A549 (cell line): ENCODE measurements around the gene USP25. TPM values are rescaled to one million over a fixed set of nuclear protein-coding genes. Genes with fewer than 3 reads are reported as not detected.

Experiments
- ATAC-seq, 2 experiments: fragments of 200-7000 bp in 1 of 2; fragments of >200 bp in 1 of 2; cut with Nextera tagmentation in 1 of 2; cut with Tn5 transposase in 1 of 2; 3 replicates each; pipeline versions ENCODE4 v1.8.0 to v1.9.1; 2018 to 2020; ENCODE audit warnings: mild to moderate bottlenecking in 1 of 2, moderate library complexity in 1 of 2
- CTCF ChIA-PET: fragments of 300-600 bp; sonication (Branson Sonifier 250); formaldehyde crosslinking; extraction: SDS; loops from one replicate; lab custom pipeline; 2021; ENCODE audit warnings: antibody characterized with exemption, inconsistent platforms; lab: Yijun Ruan, JAX
- POLR2A ChIA-PET: fragments of 350-600 bp; formaldehyde crosslinking; extraction: SDS; loops from one replicate; lab custom pipeline; 2021; ENCODE audit warnings: antibody characterized with exemption, inconsistent platforms; lab: Yijun Ruan, JAX
- DNase-seq, 2 experiments: peaks; one replicate each; pipeline versions ENCODE4 v3.0.0 to v3.0.0-alpha.2; 2011 to 2016; ENCODE audit warnings: low read depth in 1 of 2, low spot score in 1 of 2
- FAIRE-seq: peaks from 2 replicates; lab custom pipeline; 2011; peaks lifted over from hg19 to GRCh38; lab: Jason Lieb, UNC
- H3K27ac ChIP-seq, 2 experiments: fragments of >200 bp; sonication (Bioruptor Twin); formaldehyde crosslinking; 3 replicates each; pipeline ENCODE4 v1.5.1; 2016 to 2017
- H3K4me1 ChIP-seq: fragments of >200 bp; sonication (Bioruptor Twin); formaldehyde crosslinking; 3 replicates; pipeline ENCODE4 v1.6.1; 2016
- H3K4me2 ChIP-seq: fragments of >200 bp; sonication (Bioruptor Twin); formaldehyde crosslinking; 3 replicates; pipeline ENCODE4 v1.6.1; 2016
- H3K4me3 ChIP-seq: fragments of >200 bp; sonication (Bioruptor Twin); formaldehyde crosslinking; 3 replicates; pipeline ENCODE4 v1.5.1; 2016
- H3K9me3 ChIP-seq: fragments of >200 bp; sonication (Bioruptor Twin); formaldehyde crosslinking; 3 replicates; pipeline ENCODE4 v1.6.1; 2016
- BHLHE40 ChIP-seq: IDR thresholded peaks from 2 replicates; pipeline ENCODE4 v1.6.1; 2012; ENCODE audit warnings: low read depth, low read length, inconsistent platforms
- CBX2 ChIP-seq: fragments of 200-600 bp; sonication (generic); IDR thresholded peaks from 2 replicates; pipeline ENCODE4 v1.6.1; 2016; ENCODE audit warnings: low read depth, mild to moderate bottlenecking, borderline replicate concordance
- CBX8 ChIP-seq: fragments of 200-600 bp; sonication (generic); IDR thresholded peaks from 2 replicates; pipeline ENCODE4 v1.6.1; 2016
- EHMT2 ChIP-seq: fragments of 200-600 bp; sonication (generic); IDR thresholded peaks from 2 replicates; pipeline ENCODE4 v1.6.1; 2016; ENCODE audit warnings: antibody characterized with exemption, low read depth, mild to moderate bottlenecking, moderate library complexity
- FOXS1 ChIP-seq: fragments of 250-450 bp; sonication (Bioruptor Pico); IDR thresholded peaks from 2 replicates; pipeline ENCODE4 v1.5.0; 2020; ENCODE audit warnings: mild to moderate bottlenecking, moderate library complexity
- JUN ChIP-seq, 2 experiments: fragments of >200 bp; sonication (Bioruptor Twin); formaldehyde crosslinking; IDR thresholded peaks; 2 replicates in 1 of 2; 3 replicates in 1 of 2; pipeline ENCODE4 v1.6.1; 2016 to 2017
- NPAS2 ChIP-seq: fragments of 250-450 bp; sonication (Bioruptor Pico); IDR thresholded peaks from 2 replicates; pipeline ENCODE4 v1.8.0; 2022; ENCODE audit warnings: mild to moderate bottlenecking, moderate library complexity, borderline replicate concordance
- NR3C1 ChIP-seq: fragments of >200 bp; sonication (Bioruptor Twin); formaldehyde crosslinking; IDR thresholded peaks from 3 replicates; pipeline ENCODE4 v1.6.1; 2017
- POLR2AphosphoS2 ChIP-seq: conservative IDR thresholded peaks from 2 replicates; pipeline ENCODE4 v1.6.1; 2012; ENCODE audit warnings: low read length, improper control_type of control experiment, inconsistent platforms
- SREBF2 ChIP-seq: fragments of 450-650 bp; IDR thresholded peaks from 2 replicates; pipeline ENCODE4 v1.6.1; 2014; ENCODE audit warnings: mild to moderate bottlenecking, moderate library complexity
- ZNF302 ChIP-seq: fragments of 250-450 bp; sonication (Bioruptor Pico); IDR thresholded peaks from 2 replicates; pipeline ENCODE4 v1.9.0; 2021; ENCODE audit warnings: inconsistent platforms, mild to moderate bottlenecking, moderate library complexity
- ZSCAN20 ChIP-seq: fragments of 250-450 bp; sonication (Bioruptor Pico); IDR thresholded peaks from 2 replicates; pipeline ENCODE4 v1.8.0; 2022; ENCODE audit warnings: mild to moderate bottlenecking, moderate library complexity
- WGBS: methylation state at CpG from one replicate; pipeline ENCODE4 v1.1.6; 2017; ENCODE audit errors: missing lambda C conversion rate; 5-methylcytosine and 5-hydroxymethylcytosine counted together
- polyA plus RNA-seq, 4 experiments: library from polyadenylated mRNA; depleted of rRNA in 3 of 4; stranded (reverse); fragments of >200 nt; fragmentation: RNase III in 1 of 4; extraction: RNeasy Plus Mini Kit Qiagen cat#74134 plus additional on column Dnase treatment in 1 of 4; gene quantifications; 2 replicates in 3 of 4; 3 replicates in 1 of 4; pipeline ENCODE4 v1.2.3, GENCODE V29; 2011 to 2017
- TF ChIP-seq, protein P1 (sequence below): IDR thresholded peaks from 2 replicates; pipeline ENCODE4 v1.6.1; 2012; ENCODE audit warnings: low read depth, borderline replicate concordance
- TF ChIP-seq, protein P2 (sequence below): fragments of 200-600 bp; sonication (generic); IDR thresholded peaks from 2 replicates; pipeline ENCODE4 v1.6.1; 2016; ENCODE audit warnings: antibody characterized with exemption, mild to moderate bottlenecking, moderate library complexity
- TF ChIP-seq, protein P3 (sequence below): fragments of 250-450 bp; sonication (Bioruptor Pico); IDR thresholded peaks from 2 replicates; pipeline ENCODE4 v1.5.0; 2021; ENCODE audit warnings: mild to moderate bottlenecking, moderate library complexity, borderline replicate concordance
- TF ChIP-seq, protein P4 (sequence below): fragments of 150-350 bp; IDR thresholded peaks from 2 replicates; pipeline ENCODE4 v1.6.1; 2014; ENCODE audit warnings: low read depth, mild to moderate bottlenecking, low read length
- TF ChIP-seq, protein P5 (sequence below): IDR thresholded peaks from 2 replicates; pipeline ENCODE4 v1.6.1; 2012
- TF ChIP-seq, protein P6 (sequence below): fragments of >200 bp; sonication (Bioruptor Twin); formaldehyde crosslinking; IDR thresholded peaks from 3 replicates; pipeline ENCODE4 v1.5.1; 2016

The USP25 gene
- polyA plus RNA-seq, 2 of the 4 experiments (the other 2 are of a cell fraction), result 15.3 to 33.5 TPM

DNA sequence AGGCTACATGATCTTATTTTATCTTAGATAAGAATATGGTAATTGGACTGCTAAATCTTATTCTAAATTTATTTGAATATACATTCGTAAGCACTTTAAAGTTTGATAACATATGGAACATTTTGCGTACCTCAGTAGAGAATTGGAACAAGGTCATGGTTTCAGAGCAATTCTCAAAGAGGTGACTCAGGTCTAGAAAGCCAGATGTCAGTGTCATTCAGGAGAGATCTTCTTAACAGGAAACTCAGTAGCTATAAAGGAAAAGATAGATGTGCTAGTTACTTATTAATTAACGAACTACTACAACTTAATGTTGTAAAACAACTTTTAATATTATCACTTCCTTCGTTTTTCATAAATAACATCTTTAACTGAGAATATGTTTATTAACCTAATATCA is 142.5 kb downstream of the USP25 start:
- TF ChIP-seq BHLHE40, result no peak
- TF ChIP-seq, protein P1, sequence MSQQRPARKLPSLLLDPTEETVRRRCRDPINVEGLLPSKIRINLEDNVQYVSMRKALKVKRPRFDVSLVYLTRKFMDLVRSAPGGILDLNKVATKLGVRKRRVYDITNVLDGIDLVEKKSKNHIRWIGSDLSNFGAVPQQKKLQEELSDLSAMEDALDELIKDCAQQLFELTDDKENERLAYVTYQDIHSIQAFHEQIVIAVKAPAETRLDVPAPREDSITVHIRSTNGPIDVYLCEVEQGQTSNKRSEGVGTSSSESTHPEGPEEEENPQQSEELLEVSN, result no peak
- TF ChIP-seq FOXS1, result no peak
- TF ChIP-seq, protein P2, sequence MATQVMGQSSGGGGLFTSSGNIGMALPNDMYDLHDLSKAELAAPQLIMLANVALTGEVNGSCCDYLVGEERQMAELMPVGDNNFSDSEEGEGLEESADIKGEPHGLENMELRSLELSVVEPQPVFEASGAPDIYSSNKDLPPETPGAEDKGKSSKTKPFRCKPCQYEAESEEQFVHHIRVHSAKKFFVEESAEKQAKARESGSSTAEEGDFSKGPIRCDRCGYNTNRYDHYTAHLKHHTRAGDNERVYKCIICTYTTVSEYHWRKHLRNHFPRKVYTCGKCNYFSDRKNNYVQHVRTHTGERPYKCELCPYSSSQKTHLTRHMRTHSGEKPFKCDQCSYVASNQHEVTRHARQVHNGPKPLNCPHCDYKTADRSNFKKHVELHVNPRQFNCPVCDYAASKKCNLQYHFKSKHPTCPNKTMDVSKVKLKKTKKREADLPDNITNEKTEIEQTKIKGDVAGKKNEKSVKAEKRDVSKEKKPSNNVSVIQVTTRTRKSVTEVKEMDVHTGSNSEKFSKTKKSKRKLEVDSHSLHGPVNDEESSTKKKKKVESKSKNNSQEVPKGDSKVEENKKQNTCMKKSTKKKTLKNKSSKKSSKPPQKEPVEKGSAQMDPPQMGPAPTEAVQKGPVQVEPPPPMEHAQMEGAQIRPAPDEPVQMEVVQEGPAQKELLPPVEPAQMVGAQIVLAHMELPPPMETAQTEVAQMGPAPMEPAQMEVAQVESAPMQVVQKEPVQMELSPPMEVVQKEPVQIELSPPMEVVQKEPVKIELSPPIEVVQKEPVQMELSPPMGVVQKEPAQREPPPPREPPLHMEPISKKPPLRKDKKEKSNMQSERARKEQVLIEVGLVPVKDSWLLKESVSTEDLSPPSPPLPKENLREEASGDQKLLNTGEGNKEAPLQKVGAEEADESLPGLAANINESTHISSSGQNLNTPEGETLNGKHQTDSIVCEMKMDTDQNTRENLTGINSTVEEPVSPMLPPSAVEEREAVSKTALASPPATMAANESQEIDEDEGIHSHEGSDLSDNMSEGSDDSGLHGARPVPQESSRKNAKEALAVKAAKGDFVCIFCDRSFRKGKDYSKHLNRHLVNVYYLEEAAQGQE, result no peak
- TF ChIP-seq ZNF302 (CRISPR knock-in tag), result no peak
- TF ChIP-seq JUN (IDR thresholded peaks at IDR 0.05), result no peak
- TF ChIP-seq CBX8, result no peak
- TF ChIP-seq NPAS2 (CRISPR knock-in tag), result no peak
- TF ChIP-seq SREBF2, result no peak
- Histone ChIP-seq H3K9me3 (no peaks in the 10 kb centered on the region), H3K27ac (no peak overlapping the region), H3K4me2 (no peak overlapping the region), H3K4me3 (no peak overlapping the region), H3K4me1 (no peaks in the 10 kb centered on the region)
- POLR2A ChIA-PET, result interaction anchor here (0.6 kb wide), 1 partner anchor 117 kb away, joined by 4 read pairs; no protein-coding TSS in a partner anchor
- no peak for DNase-seq
- WGBS, result 89% methylated on average over 4 of the region's 4 CpGs
- ATAC-seq, result no peak
- CTCF ChIA-PET, result no interaction called here
- FAIRE-seq, result no peak

DNA sequence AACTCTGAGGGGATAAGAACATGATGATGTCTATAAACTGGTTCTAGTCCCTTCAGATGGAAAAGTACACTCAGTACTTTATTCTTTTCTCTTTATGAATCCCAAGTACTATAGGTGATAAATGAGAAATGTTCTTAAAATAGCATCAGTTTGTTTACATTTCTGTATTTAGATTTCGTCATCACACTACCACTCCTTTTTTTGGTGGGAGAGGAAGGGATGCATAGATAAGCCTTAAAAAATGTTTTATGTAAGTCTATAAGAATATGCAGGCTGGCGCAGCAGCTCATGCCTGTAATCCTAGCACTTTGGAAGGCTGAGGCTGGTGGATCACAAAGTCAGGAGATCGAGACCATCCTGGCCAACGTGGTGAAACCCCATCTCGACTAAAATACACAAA is 144.8 kb downstream of the USP25 start:
- H3K4me1 ChIP-seq, result no peaks in the 10 kb centered on the region
- no peak overlapping the region for H3K4me2 ChIP-seq
- 81% methylated on average over 5 of the region's 5 CpGs for WGBS
- POLR2A ChIA-PET, result no interaction called here
- TF ChIP-seq, protein P3, sequence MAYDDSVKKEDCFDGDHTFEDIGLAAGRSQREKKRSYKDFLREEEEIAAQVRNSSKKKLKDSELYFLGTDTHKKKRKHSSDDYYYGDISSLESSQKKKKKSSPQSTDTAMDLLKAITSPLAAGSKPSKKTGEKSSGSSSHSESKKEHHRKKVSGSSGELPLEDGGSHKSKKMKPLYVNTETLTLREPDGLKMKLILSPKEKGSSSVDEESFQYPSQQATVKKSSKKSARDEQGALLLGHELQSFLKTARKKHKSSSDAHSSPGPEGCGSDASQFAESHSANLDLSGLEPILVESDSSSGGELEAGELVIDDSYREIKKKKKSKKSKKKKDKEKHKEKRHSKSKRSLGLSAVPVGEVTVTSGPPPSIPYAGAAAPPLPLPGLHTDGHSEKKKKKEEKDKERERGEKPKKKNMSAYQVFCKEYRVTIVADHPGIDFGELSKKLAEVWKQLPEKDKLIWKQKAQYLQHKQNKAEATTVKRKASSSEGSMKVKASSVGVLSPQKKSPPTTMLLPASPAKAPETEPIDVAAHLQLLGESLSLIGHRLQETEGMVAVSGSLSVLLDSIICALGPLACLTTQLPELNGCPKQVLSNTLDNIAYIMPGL (CRISPR knock-in tag), result no peak
- TF ChIP-seq EHMT2 (no peak), JUN (IDR thresholded peaks at IDR 0.05) (no peak), NR3C1 (no peak), FOXS1 (no peak)
- FAIRE-seq, result no peak
- CTCF ChIA-PET, result no interaction called here
- DNase-seq, result no peak
- no peak overlapping the region for H3K27ac ChIP-seq
- no peak overlapping the region for H3K4me3 ChIP-seq
- no peaks in the 10 kb centered on the region for H3K9me3 ChIP-seq
- ATAC-seq, result no peak

DNA sequence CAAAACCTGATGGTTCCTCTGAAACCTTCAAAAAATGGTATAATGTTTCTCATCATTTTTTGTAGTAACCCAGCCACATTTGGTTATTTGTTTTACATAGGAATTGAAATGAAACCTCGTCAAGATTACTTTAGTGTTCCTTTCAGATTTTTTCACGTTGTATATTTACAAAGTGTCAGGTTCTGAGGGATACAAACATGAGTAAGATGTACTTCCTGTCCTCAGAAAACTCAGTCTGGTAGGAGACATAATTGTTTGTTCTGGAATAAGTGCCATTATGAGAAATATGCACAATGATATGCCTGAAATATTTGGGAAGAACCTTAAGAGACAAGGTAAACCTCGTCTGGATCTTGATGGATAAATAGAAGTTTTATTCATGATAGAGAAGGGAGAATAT is 145.5 kb downstream of the USP25 start:
- DNase-seq (no peak), ATAC-seq (no peak), FAIRE-seq (no peak)
- WGBS, result 79% methylated on average over 3 of the region's 3 CpGs
- TF ChIP-seq ZSCAN20, result no peak
- TF ChIP-seq CBX2, result no peak
- TF ChIP-seq, protein P4, sequence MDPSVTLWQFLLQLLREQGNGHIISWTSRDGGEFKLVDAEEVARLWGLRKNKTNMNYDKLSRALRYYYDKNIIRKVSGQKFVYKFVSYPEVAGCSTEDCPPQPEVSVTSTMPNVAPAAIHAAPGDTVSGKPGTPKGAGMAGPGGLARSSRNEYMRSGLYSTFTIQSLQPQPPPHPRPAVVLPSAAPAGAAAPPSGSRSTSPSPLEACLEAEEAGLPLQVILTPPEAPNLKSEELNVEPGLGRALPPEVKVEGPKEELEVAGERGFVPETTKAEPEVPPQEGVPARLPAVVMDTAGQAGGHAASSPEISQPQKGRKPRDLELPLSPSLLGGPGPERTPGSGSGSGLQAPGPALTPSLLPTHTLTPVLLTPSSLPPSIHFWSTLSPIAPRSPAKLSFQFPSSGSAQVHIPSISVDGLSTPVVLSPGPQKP, result no peak
- TF ChIP-seq POLR2AphosphoS2, result no peak
- TF ChIP-seq, protein P5, sequence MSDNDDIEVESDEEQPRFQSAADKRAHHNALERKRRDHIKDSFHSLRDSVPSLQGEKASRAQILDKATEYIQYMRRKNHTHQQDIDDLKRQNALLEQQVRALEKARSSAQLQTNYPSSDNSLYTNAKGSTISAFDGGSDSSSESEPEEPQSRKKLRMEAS, result no peak
- no peak for TF ChIP-seq ZNF302 (CRISPR knock-in tag)
- TF ChIP-seq, protein P6, sequence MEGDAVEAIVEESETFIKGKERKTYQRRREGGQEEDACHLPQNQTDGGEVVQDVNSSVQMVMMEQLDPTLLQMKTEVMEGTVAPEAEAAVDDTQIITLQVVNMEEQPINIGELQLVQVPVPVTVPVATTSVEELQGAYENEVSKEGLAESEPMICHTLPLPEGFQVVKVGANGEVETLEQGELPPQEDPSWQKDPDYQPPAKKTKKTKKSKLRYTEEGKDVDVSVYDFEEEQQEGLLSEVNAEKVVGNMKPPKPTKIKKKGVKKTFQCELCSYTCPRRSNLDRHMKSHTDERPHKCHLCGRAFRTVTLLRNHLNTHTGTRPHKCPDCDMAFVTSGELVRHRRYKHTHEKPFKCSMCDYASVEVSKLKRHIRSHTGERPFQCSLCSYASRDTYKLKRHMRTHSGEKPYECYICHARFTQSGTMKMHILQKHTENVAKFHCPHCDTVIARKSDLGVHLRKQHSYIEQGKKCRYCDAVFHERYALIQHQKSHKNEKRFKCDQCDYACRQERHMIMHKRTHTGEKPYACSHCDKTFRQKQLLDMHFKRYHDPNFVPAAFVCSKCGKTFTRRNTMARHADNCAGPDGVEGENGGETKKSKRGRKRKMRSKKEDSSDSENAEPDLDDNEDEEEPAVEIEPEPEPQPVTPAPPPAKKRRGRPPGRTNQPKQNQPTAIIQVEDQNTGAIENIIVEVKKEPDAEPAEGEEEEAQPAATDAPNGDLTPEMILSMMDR, result no peak
- H3K9me3 ChIP-seq, result no peaks in the 10 kb centered on the region
- no peak overlapping the region for H3K27ac ChIP-seq
- ChIA-PET POLR2A (no interaction called here), CTCF (no interaction called here)
- no peak overlapping the region for H3K4me3 ChIP-seq
- no peaks in the 10 kb centered on the region for H3K4me1 ChIP-seq
- H3K4me2 ChIP-seq, result no peak overlapping the region
